PC-9 (cell line): Measurements from ENCODE around the gene PPM1H. TPM values are rescaled to one million over a fixed set of nuclear protein-coding genes. Genes with fewer than 3 reads are reported as not detected.
"Not testable (repeated sequence)": the region's sequence is repeated elsewhere in the genome, so short reads cannot be mapped to it uniquely, and the experiment has no call there.

ENCODE experiments used
- BruUV-seq: library from RNA; stranded (reverse); fragments of 400-500 nt; replicated peaks from 2 replicates; lab custom pipeline; 2021; lab: Mats Ljungman, UMichigan
- CTCF ChIA-PET: fragments of 300-600 bp; sonication (Branson Sonifier 250); formaldehyde crosslinking; loops from one replicate; lab custom pipeline; 2022; ENCODE audit warnings: antibody characterized with exemption; lab: Charles Lee
- POLR2A ChIA-PET: fragments of 300-600 bp; sonication (Branson Sonifier 250); formaldehyde crosslinking; loops from one replicate; lab custom pipeline; 2022; ENCODE audit warnings: antibody characterized with exemption; ENCODE audit not compliant: unreplicated experiment; lab: Charles Lee
- DNase-seq, 2 experiments: peaks; one replicate each; pipeline versions ENCODE4 v3.0.0 to v3.0.0-alpha.2; 2015 to 2022; ENCODE audit warnings: mixed read lengths in 1 of 2
- H2AFZ ChIP-seq: fragments of 200-600 bp; sonication (generic); 2 replicates; pipeline ENCODE4 v1.8.1; 2017; ENCODE audit warnings: antibody characterized with exemption
- H3F3A ChIP-seq: fragments of 200-600 bp; sonication (generic); 2 replicates; pipeline ENCODE4 v1.8.1; 2017; ENCODE audit warnings: antibody characterized with exemption, mild to moderate bottlenecking, low read depth; ENCODE audit not compliant: insufficient read depth
- H3K27ac ChIP-seq: fragments of 200-600 bp; sonication (generic); 2 replicates; pipeline ENCODE4 v1.6.1; 2016; ENCODE audit warnings: mixed run types
- H3K27me3 ChIP-seq: fragments of 200-600 bp; sonication (generic); 2 replicates; pipeline ENCODE4 v1.6.1; 2016; ENCODE audit warnings: low read depth, mixed run types; ENCODE audit not compliant: insufficient read depth
- H3K36me3 ChIP-seq: fragments of 200-600 bp; sonication (generic); 2 replicates; pipeline ENCODE4 v1.6.1; 2016; ENCODE audit warnings: low read depth, mixed run types
- H3K4me1 ChIP-seq: fragments of 200-600 bp; sonication (generic); replicated peaks from 2 replicates; pipeline ENCODE4 v1.6.1; 2016; ENCODE audit warnings: mixed run types; ENCODE audit not compliant: insufficient read depth
- H3K4me2 ChIP-seq: fragments of 200-600 bp; sonication (generic); 2 replicates; pipeline ENCODE4 v1.6.1; 2017; ENCODE audit warnings: mixed run types
- H3K4me3 ChIP-seq: fragments of 200-600 bp; sonication (generic); 2 replicates; pipeline ENCODE4 v1.6.1; 2016; ENCODE audit warnings: mixed run types
- H3K79me2 ChIP-seq: fragments of 200-600 bp; sonication (generic); 2 replicates; pipeline ENCODE4 v1.6.1; 2017; ENCODE audit warnings: low read depth, mixed run types
- H3K9me2 ChIP-seq: fragments of 200-600 bp; sonication (generic); 2 replicates; pipeline ENCODE4 v1.8.1; 2017; ENCODE audit warnings: mild to moderate bottlenecking; ENCODE audit not compliant: insufficient read depth
- H3K9me3 ChIP-seq: fragments of 200-600 bp; sonication (generic); 2 replicates; pipeline ENCODE4 v1.8.1; 2016; ENCODE audit warnings: low read depth; ENCODE audit not compliant: insufficient read depth
- H4K20me1 ChIP-seq: fragments of 200-600 bp; sonication (generic); 2 replicates; pipeline ENCODE4 v1.8.1; 2017; ENCODE audit not compliant: insufficient read depth
- CTCF ChIP-seq: fragments of 200-600 bp; sonication (generic); conservative IDR thresholded peaks from 2 replicates; pipeline ENCODE4 v1.6.1; 2017; ENCODE audit warnings: mixed run types, antibody characterized with exemption, mild to moderate bottlenecking, moderate library complexity
- EZH2 ChIP-seq: fragments of 200-600 bp; sonication (generic); IDR thresholded peaks from 2 replicates; pipeline ENCODE4 v1.8.0; 2017; ENCODE audit warnings: antibody characterized with exemption, low read depth
- intact Hi-C: fragments of 100-400 bp; cut with micrococcal nuclease; formaldehyde crosslinking; loops from one replicate; pipeline ENCODE4 v1.10.0; 2022; ENCODE audit not compliant: unreplicated experiment
- total RNA-seq: library from RNA; stranded (reverse); gene quantifications from 2 replicates; pipeline ENCODE4 v1.2.3, GENCODE V29; 2021

PPM1H gene
- total RNA-seq, 1 experiment from 2014 or later: 11.4 TPM

GRCh38 chr12:62813031-62813829 lies 121.7 kb downstream of the PPM1H start:
- no peaks in the 10 kb centered on the region for H3K9me3 ChIP-seq
- no peak overlapping the region; the same call in 1 of the 2 replicates for H2AFZ ChIP-seq
- no peaks in the 10 kb centered on the region for H3K4me1 ChIP-seq
- TF ChIP-seq CTCF (peak; percentile 64), EZH2 (no peak)
- H3K27me3 ChIP-seq: no peaks in the 10 kb centered on the region
- peak in 1 of 2 experiments; percentile 27 for DNase-seq
- intact Hi-C loops: loop anchor here (2.0 to 5.0 kb wide), 3 partner anchors 122 to 376 kb away; partner anchors contain the start of gene PPM1H
- H3K4me2 ChIP-seq: no peak overlapping the region; the same call in 1 of the 2 replicates
- no peak overlapping the region for H3K4me3 ChIP-seq
- no peak overlapping the region for H3K27ac ChIP-seq
- H3K79me2 ChIP-seq: no peaks in the 10 kb centered on the region
- no peaks in the 10 kb centered on the region for H3K9me2 ChIP-seq
- ChIA-PET POLR2A (no interaction called here), CTCF (interaction anchor here (0.6 to 1.0 kb wide), 4 partner anchors 13 to 375 kb away, joined by 3 to 4 read pairs (median 3); partner anchors contain the start of gene PPM1H)
- no peaks in the 10 kb centered on the region for H4K20me1 ChIP-seq
- H3K36me3 ChIP-seq: no peaks in the 10 kb centered on the region
- no peaks in the 10 kb centered on the region for H3F3A ChIP-seq
- no TSS peak for BruUV-seq

- H3F3A ChIP-seq, H3K9me2 ChIP-seq, CTCF ChIA-PET, POLR2A ChIA-PET, H3K4me3 ChIP-seq, H3K4me1 ChIP-seq, H3K79me2 ChIP-seq, H3K27ac ChIP-seq, H2AFZ ChIP-seq, H3K9me3 ChIP-seq, H3K4me2 ChIP-seq, BruUV-seq, DNase-seq, H3K36me3 ChIP-seq, H3K27me3 ChIP-seq, H4K20me1 ChIP-seq: not testable (repeated sequence)
- intact Hi-C loops: loop anchor here (5.0 kb wide), 1 partner anchor 374 kb away; no protein-coding TSS in a partner anchor
Measured at GRCh38 chr12:62811481-62811880, 123.5 kb downstream of the PPM1H start.

- no peaks in the 10 kb centered on the region for H3F3A ChIP-seq
- ChIA-PET CTCF (interaction anchor here (0.5 kb wide), 1 partner anchor 214 kb away, joined by 5 read pairs; no protein-coding TSS in a partner anchor), POLR2A (no interaction called here)
- H4K20me1 ChIP-seq: no peaks in the 10 kb centered on the region
- H3K4me2 ChIP-seq: no peak overlapping the region
- no peaks in the 10 kb centered on the region for H3K4me1 ChIP-seq
- no peak overlapping the region for H2AFZ ChIP-seq
- intact Hi-C loops: no loop called here
- no peaks in the 10 kb centered on the region for H3K36me3 ChIP-seq
- no peaks in the 10 kb centered on the region for H3K79me2 ChIP-seq
- no peak overlapping the region for H3K4me3 ChIP-seq
- no peak for DNase-seq
- BruUV-seq: no TSS peak
- H3K27ac ChIP-seq: no peak overlapping the region
- TF ChIP-seq EZH2 (no peak), CTCF (no peak)
- H3K9me2 ChIP-seq: no peaks in the 10 kb centered on the region
- H3K9me3 ChIP-seq: no peaks in the 10 kb centered on the region
- no peaks in the 10 kb centered on the region for H3K27me3 ChIP-seq
Measured at GRCh38 chr12:62808166-62808879, 126.6 kb downstream of the PPM1H start.
